Tibial nerve (tissue), 4 donors: ENCODE data around the gene RGS6. TPM values are rescaled to one million over a fixed set of nuclear protein-coding genes. Genes with fewer than 3 reads are reported as not detected.

Source experiments
- DNase-seq, 2 donors: peaks; one replicate each; pipeline ENCODE4 v3.0.0-alpha.2; 2019; ENCODE audit warnings: low spot score in 2 of 2
- H3K27ac ChIP-seq, 4 donors: fragments of 200-600 bp; sonication (generic) in 3 of 4; one replicate each; pipeline ENCODE4 v1.5.1; 2017 to 2019; ENCODE audit warnings: mild to moderate bottlenecking in 1 of 4
- H3K27me3 ChIP-seq, 2 donors: fragments of 200-600 bp; sonication (generic) in 1 of 2; one replicate each; pipeline versions ENCODE4 v1.5.1 to v1.6.0; 2017 to 2019
- H3K36me3 ChIP-seq, 3 donors: fragments of 200-600 bp; sonication (generic); one replicate each; pipeline ENCODE4 v1.5.1; 2018 to 2019
- H3K4me1 ChIP-seq, 4 donors: fragments of 200-600 bp; sonication (generic) in 3 of 4; one replicate each; pipeline ENCODE4 v1.5.1; 2017 to 2019
- H3K4me3 ChIP-seq, 4 donors: fragments of 200-600 bp; sonication (generic) in 3 of 4; one replicate each; pipeline ENCODE4 v1.5.1; 2017 to 2019; ENCODE audit warnings: mild to moderate bottlenecking in 1 of 4, moderate library complexity in 1 of 4
- H3K9me3 ChIP-seq, 4 donors: fragments of 200-600 bp; sonication (generic) in 3 of 4; one replicate each; pipeline ENCODE4 v1.5.1; 2017 to 2019
- EP300 ChIP-seq, 2 donors: sonication (generic); formaldehyde crosslinking; IDR thresholded peaks; one replicate each; pipeline ENCODE4 v1.6.1; 2017; ENCODE audit warnings: antibody characterized with exemption in 2 of 2, mild to moderate bottlenecking in 1 of 2
- POLR2A ChIP-seq, 2 donors: fragments of 450-650 bp; IDR thresholded peaks; one replicate each; pipeline ENCODE4 v1.6.1; 2017; ENCODE audit warnings: antibody characterized with exemption in 2 of 2, mild to moderate bottlenecking in 2 of 2, moderate library complexity in 2 of 2
- WGBS, 2 donors: methylation state at CpG; one replicate each; pipeline ENCODE4 v1.1.5; 2018; 5-methylcytosine and 5-hydroxymethylcytosine counted together
- total RNA-seq, 4 donors: library from RNA; depleted of rRNA; stranded (reverse); fragments of >200 nt; gene quantifications; one replicate each; pipeline ENCODE4 v1.1.0, GENCODE V29; 2016
- TF ChIP-seq, protein P1 (sequence below), 5 experiments: fragments of 200-600 bp in 3 of 5; fragments of 450-650 bp in 2 of 5; sonication (generic) in 3 of 5; IDR thresholded peaks; one replicate each; pipeline ENCODE4 v1.5.1; 2016 to 2019; ENCODE audit warnings: antibody characterized with exemption in 5 of 5, mild to moderate bottlenecking in 3 of 5, moderate library complexity in 2 of 5

The RGS6 gene
- total RNA-seq, 4 donors from 2014 or later = 43.5 to 67.2 (median 54.7) TPM

DNA sequence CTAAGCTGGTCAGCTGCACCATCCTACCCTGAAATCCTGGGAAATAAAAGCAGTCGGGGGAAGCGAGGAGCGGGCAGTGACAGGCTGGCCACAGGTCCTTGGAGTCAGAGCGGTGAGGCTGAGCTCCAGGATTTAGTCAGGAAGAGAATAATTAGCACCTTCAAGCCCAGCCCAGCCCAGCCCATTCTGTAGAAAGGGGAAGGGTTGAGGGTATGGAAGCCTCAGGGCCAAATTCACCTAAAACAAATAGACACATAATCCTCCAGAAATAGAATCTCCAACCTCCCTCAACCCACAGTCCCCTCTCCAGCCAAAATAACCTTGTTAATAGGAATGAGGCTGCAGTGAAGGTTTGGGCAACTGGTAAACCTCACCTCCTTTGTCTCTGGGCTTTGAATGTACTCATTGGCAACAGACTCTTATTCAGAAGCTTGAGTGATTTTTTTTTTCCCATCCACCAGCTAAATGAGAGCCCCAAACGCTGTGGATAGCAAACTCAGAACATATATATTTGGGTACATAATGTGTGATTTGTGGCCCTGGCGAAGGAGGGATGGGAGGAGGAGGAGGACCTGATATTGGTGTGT, 627.5 kb downstream of the RGS6 start:
- Histone ChIP-seq H3K27ac (no peak overlapping the region), H3K27me3 (no peaks in the 10 kb centered on the region), H3K4me1 (peaks cover 0 to 15% (median 0%) of the 10 kb centered on the region in 4 donors), H3K4me3 (no peak overlapping the region), H3K36me3 (no peaks in the 10 kb centered on the region), H3K9me3 (no peaks in the 10 kb centered on the region)
- no peak for TF ChIP-seq POLR2A (IDR thresholded peaks at IDR 0.05)
- TF ChIP-seq EP300 (IDR thresholded peaks at IDR 0.05) = no peak
- TF ChIP-seq, protein P1, sequence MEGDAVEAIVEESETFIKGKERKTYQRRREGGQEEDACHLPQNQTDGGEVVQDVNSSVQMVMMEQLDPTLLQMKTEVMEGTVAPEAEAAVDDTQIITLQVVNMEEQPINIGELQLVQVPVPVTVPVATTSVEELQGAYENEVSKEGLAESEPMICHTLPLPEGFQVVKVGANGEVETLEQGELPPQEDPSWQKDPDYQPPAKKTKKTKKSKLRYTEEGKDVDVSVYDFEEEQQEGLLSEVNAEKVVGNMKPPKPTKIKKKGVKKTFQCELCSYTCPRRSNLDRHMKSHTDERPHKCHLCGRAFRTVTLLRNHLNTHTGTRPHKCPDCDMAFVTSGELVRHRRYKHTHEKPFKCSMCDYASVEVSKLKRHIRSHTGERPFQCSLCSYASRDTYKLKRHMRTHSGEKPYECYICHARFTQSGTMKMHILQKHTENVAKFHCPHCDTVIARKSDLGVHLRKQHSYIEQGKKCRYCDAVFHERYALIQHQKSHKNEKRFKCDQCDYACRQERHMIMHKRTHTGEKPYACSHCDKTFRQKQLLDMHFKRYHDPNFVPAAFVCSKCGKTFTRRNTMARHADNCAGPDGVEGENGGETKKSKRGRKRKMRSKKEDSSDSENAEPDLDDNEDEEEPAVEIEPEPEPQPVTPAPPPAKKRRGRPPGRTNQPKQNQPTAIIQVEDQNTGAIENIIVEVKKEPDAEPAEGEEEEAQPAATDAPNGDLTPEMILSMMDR (IDR thresholded peaks at IDR 0.05) = no peak
- WGBS, 2 donors = 61 to 74% methylated on average over 6 of the region's 6 CpGs
- no peak for DNase-seq

DNA sequence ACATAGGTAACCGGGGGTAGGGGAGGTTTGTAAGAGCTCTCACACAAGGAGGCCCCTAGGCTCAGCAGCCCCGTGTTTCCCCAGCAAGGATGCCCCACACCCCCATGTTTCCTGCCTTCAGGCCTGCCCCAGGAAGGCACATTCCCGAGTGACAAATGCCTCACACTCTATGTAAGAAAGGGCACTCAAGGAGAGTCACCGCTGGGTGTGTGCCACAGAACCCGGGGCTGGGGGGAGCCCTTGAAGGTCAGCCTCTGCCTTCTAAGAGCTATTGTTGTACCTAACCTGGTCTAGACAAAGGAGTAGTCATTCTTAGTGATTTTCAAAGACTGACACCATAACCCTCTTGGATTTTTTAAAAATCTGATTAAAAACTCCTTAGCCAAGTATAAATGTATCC, 628.1 kb downstream of the RGS6 start:
- H3K27ac ChIP-seq = no peak overlapping the region
- H3K4me3 ChIP-seq = no peak overlapping the region
- 38 to 53% methylated on average over 5 of the region's 5 CpGs for WGBS, 2 donors
- H3K9me3 ChIP-seq = no peaks in the 10 kb centered on the region
- TF ChIP-seq POLR2A (IDR thresholded peaks at IDR 0.05) (no peak), EP300 (IDR thresholded peaks at IDR 0.05) (no peak)
- TF ChIP-seq, protein P1 (IDR thresholded peaks at IDR 0.05) = no peak
- no peaks in the 10 kb centered on the region for H3K27me3 ChIP-seq
- no peaks in the 10 kb centered on the region for H3K36me3 ChIP-seq
- no peak for DNase-seq
- peaks cover 0 to 20% (median 0%) of the 10 kb centered on the region in 4 donors for H3K4me1 ChIP-seq

GRCh38 chr14:72560889-72561493, 628.8 kb downstream of the RGS6 start:
- no peak for TF ChIP-seq POLR2A (IDR thresholded peaks at IDR 0.05)
- no peak for TF ChIP-seq EP300 (IDR thresholded peaks at IDR 0.05)
- TF ChIP-seq, protein P1 (IDR thresholded peaks at IDR 0.05) = no peak
- no peaks in the 10 kb centered on the region for H3K27me3 ChIP-seq
- no peak for DNase-seq
- no peaks in the 10 kb centered on the region for H3K9me3 ChIP-seq
- H3K36me3 ChIP-seq = no peaks in the 10 kb centered on the region
- WGBS, 2 donors = 91% methylated on average over 12 of the region's 12 CpGs
- H3K27ac ChIP-seq = no peak overlapping the region
- no peak overlapping the region for H3K4me3 ChIP-seq
- peaks cover 0 to 21% (median 0%) of the 10 kb centered on the region in 4 donors for H3K4me1 ChIP-seq

DNA sequence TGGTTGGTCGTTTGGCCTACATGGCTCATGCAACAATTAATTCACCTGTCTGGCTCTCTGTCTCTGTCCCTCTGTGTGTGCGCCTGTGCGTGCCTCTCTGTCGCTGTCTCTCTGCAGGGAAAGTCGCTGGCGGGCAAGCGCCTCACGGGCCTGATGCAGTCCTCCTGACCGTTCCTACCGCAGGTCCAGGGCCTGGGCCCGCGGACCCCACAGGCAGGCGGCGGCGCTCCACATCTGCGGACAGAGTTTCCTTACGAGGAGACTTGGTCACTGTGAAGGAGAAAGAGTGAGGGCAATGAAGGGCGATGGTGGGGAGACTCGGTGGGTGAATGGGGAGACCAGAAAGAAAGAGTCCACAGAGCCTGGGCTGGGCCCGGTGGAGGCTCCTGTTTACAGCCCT, 630.1 kb downstream of the RGS6 start:
- H3K36me3 ChIP-seq = no peaks in the 10 kb centered on the region
- H3K4me3 ChIP-seq = no peak overlapping the region
- DNase-seq = no peak
- 96% methylated on average over 20 of the region's 20 CpGs for WGBS, 2 donors
- no peak overlapping the region for H3K27ac ChIP-seq
- H3K4me1 ChIP-seq = peaks cover 0 to 21% (median 0%) of the 10 kb centered on the region in 4 donors
- no peaks in the 10 kb centered on the region for H3K9me3 ChIP-seq
- H3K27me3 ChIP-seq = no peaks in the 10 kb centered on the region
- no peak for TF ChIP-seq POLR2A (IDR thresholded peaks at IDR 0.05)
- no peak for TF ChIP-seq EP300 (IDR thresholded peaks at IDR 0.05)
- TF ChIP-seq, protein P1 (IDR thresholded peaks at IDR 0.05) = no peak

DNA sequence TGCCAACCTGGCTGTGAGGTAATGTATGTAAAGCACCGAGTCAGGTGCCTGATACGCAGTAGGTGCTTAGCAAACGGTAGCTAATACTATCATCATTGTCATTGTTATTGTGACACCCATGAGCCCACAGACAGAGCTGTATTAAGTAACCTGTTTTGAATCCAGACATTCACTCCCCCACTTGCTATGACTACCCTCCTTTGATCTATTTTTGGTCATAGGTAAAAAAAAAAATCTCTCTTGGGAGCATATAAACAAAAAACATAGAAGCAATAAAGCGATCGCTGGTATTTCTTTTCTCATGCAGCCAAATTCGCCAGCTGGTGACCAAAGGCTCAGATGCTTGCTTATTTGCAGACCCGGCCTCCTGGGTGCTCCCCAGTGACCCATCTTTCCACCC, 631.4 kb downstream of the RGS6 start:
- 83 to 87% methylated on average over 7 of the region's 7 CpGs for WGBS, 2 donors
- TF ChIP-seq, protein P1 (IDR thresholded peaks at IDR 0.05) = no peak
- TF ChIP-seq EP300 (IDR thresholded peaks at IDR 0.05) = no peak
- no peak for TF ChIP-seq POLR2A (IDR thresholded peaks at IDR 0.05)

More for the DNA sequence above, 631.4 kb downstream of the RGS6 start:
- Histone ChIP-seq H3K36me3 (no peaks in the 10 kb centered on the region), H3K27me3 (no peaks in the 10 kb centered on the region), H3K9me3 (no peaks in the 10 kb centered on the region), H3K4me1 (peaks cover 0 to 19% (median 0%) of the 10 kb centered on the region in 4 donors), H3K4me3 (no peak overlapping the region), H3K27ac (no peak overlapping the region)
- DNase-seq = no peak
